HEK293 (cell line): ENCODE results near the gene ITGA8.
"Not testable (repeated sequence)": the region's sequence is repeated elsewhere in the genome, so short reads cannot be mapped to it uniquely, and the experiment has no call there.

Source experiments
- KLF7 ChIP-seq: fragments of 450-650 bp; formaldehyde crosslinking; IDR thresholded peaks from 2 replicates; pipeline ENCODE4 v1.5.1; 2016; ENCODE audit warnings: missing biosample characterization, missing genetic modification characterization, borderline replicate concordance
- MYNN ChIP-seq: fragments of 450-650 bp; formaldehyde crosslinking; IDR thresholded peaks from 2 replicates; pipeline ENCODE4 v1.5.1; 2016; ENCODE audit warnings: missing biosample characterization, missing genetic modification characterization, borderline replicate concordance
- SP2 ChIP-seq: fragments of 450-650 bp; formaldehyde crosslinking; IDR thresholded peaks from 2 replicates; pipeline ENCODE4 v1.5.1; 2016; ENCODE audit warnings: missing biosample characterization, missing genetic modification characterization
- SP7 ChIP-seq: fragments of 450-650 bp; formaldehyde crosslinking; IDR thresholded peaks from 2 replicates; pipeline ENCODE4 v1.5.1; 2016; ENCODE audit warnings: missing biosample characterization, missing genetic modification characterization
- TCF7L2 ChIP-seq: IDR thresholded peaks from 2 replicates; pipeline ENCODE4 v1.6.1; 2011; ENCODE audit warnings: low read depth, mild to moderate bottlenecking, inconsistent platforms, low read length, moderate library complexity, borderline replicate concordance
- ZBTB21 ChIP-seq: fragments of 450-650 bp; formaldehyde crosslinking; IDR thresholded peaks from 2 replicates; pipeline ENCODE4 v1.5.1; 2017; ENCODE audit warnings: missing biosample characterization, missing genetic modification characterization
- ZFP37 ChIP-seq: fragments of 450-650 bp; formaldehyde crosslinking; IDR thresholded peaks from 2 replicates; pipeline ENCODE4 v1.5.1; 2016; ENCODE audit warnings: missing biosample characterization, missing genetic modification characterization
- ZNF121 ChIP-seq: fragments of 450-650 bp; formaldehyde crosslinking; IDR thresholded peaks from 2 replicates; pipeline ENCODE4 v1.5.1; 2016; ENCODE audit warnings: missing biosample characterization, missing genetic modification characterization
- ZNF175 ChIP-seq: fragments of 450-650 bp; formaldehyde crosslinking; IDR thresholded peaks from 2 replicates; pipeline ENCODE4 v1.5.1; 2016; ENCODE audit warnings: missing biosample characterization, missing genetic modification characterization
- ZNF501 ChIP-seq: fragments of 450-650 bp; formaldehyde crosslinking; IDR thresholded peaks from 2 replicates; pipeline ENCODE4 v1.5.1; 2016; ENCODE audit warnings: missing biosample characterization, missing genetic modification characterization
- TF ChIP-seq, protein P1 (sequence below): fragments of 450-650 bp; formaldehyde crosslinking; IDR thresholded peaks from 2 replicates; pipeline ENCODE4 v1.5.1; 2016; ENCODE audit warnings: missing biosample characterization, missing genetic modification characterization
- TF ChIP-seq, protein P2 (sequence below): fragments of 450-650 bp; formaldehyde crosslinking; IDR thresholded peaks from 2 replicates; pipeline ENCODE4 v1.5.1; 2016; ENCODE audit warnings: missing biosample characterization, missing genetic modification characterization
- TF ChIP-seq, protein P3 (sequence below): fragments of 450-650 bp; formaldehyde crosslinking; IDR thresholded peaks from 2 replicates; pipeline ENCODE4 v1.5.1; 2016; ENCODE audit warnings: missing biosample characterization, missing genetic modification characterization
- TF ChIP-seq, protein P4 (sequence below): fragments of 450-650 bp; formaldehyde crosslinking; IDR thresholded peaks from 2 replicates; pipeline ENCODE4 v1.5.1; 2016; ENCODE audit warnings: missing biosample characterization, missing genetic modification characterization

DNA sequence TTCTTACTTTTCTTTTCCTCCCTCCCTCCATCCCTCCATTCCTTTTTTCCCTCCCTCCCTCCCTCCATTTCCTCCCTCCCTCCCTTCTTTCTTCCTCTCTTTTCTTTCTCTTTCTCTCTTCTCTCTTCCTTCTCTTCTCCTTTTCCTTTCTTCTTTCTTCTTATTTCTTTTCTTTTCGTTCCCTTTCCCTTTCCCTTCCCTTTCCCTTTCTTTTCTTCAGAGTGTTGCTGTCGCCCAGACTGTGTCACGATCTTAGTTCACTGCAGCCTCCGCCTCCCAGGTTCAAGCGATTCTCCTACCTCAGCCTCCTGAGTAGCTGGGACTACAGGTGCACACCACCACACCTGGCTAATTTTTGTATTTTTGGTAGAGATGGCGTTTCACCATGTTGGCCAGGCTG lies 42.5 kb upstream of the ITGA8 start:
- TF ChIP-seq, protein P1, sequence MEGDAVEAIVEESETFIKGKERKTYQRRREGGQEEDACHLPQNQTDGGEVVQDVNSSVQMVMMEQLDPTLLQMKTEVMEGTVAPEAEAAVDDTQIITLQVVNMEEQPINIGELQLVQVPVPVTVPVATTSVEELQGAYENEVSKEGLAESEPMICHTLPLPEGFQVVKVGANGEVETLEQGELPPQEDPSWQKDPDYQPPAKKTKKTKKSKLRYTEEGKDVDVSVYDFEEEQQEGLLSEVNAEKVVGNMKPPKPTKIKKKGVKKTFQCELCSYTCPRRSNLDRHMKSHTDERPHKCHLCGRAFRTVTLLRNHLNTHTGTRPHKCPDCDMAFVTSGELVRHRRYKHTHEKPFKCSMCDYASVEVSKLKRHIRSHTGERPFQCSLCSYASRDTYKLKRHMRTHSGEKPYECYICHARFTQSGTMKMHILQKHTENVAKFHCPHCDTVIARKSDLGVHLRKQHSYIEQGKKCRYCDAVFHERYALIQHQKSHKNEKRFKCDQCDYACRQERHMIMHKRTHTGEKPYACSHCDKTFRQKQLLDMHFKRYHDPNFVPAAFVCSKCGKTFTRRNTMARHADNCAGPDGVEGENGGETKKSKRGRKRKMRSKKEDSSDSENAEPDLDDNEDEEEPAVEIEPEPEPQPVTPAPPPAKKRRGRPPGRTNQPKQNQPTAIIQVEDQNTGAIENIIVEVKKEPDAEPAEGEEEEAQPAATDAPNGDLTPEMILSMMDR (tag by site-specific recombination) = not testable (repeated sequence)
- not testable (repeated sequence) for TF ChIP-seq ZBTB21; KLF7 (tag by site-specific recombination); MYNN (tag by site-specific recombination); ZFP37 (tag by site-specific recombination); ZNF121; ZNF501 (tag by site-specific recombination); ZNF175 (tag by site-specific recombination); TCF7L2; SP2; SP7
- TF ChIP-seq, protein P2, sequence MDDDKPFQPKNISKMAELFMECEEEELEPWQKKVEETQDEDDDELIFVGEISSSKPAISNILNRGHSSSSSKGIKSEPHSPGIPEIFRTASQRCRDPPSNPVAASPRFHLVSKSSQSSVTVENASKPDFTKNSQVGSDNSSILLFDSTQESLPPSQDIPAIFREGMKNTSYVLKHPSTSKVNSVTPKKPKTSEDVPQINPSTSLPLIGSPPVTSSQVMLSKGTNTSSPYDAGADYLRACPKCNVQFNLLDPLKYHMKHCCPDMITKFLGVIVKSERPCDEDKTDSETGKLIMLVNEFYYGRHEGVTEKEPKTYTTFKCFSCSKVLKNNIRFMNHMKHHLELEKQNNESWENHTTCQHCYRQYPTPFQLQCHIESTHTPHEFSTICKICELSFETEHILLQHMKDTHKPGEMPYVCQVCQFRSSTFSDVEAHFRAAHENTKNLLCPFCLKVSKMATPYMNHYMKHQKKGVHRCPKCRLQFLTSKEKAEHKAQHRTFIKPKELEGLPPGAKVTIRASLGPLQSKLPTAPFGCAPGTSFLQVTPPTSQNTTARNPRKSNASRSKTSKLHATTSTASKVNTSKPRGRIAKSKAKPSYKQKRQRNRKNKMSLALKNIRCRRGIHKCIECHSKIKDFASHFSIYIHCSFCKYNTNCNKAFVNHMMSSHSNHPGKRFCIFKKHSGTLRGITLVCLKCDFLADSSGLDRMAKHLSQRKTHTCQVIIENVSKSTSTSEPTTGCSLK (tag by site-specific recombination) = not testable (repeated sequence)
- TF ChIP-seq, protein P3, sequence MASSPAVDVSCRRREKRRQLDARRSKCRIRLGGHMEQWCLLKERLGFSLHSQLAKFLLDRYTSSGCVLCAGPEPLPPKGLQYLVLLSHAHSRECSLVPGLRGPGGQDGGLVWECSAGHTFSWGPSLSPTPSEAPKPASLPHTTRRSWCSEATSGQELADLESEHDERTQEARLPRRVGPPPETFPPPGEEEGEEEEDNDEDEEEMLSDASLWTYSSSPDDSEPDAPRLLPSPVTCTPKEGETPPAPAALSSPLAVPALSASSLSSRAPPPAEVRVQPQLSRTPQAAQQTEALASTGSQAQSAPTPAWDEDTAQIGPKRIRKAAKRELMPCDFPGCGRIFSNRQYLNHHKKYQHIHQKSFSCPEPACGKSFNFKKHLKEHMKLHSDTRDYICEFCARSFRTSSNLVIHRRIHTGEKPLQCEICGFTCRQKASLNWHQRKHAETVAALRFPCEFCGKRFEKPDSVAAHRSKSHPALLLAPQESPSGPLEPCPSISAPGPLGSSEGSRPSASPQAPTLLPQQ (tag by site-specific recombination) = not testable (repeated sequence)
- TF ChIP-seq, protein P4, sequence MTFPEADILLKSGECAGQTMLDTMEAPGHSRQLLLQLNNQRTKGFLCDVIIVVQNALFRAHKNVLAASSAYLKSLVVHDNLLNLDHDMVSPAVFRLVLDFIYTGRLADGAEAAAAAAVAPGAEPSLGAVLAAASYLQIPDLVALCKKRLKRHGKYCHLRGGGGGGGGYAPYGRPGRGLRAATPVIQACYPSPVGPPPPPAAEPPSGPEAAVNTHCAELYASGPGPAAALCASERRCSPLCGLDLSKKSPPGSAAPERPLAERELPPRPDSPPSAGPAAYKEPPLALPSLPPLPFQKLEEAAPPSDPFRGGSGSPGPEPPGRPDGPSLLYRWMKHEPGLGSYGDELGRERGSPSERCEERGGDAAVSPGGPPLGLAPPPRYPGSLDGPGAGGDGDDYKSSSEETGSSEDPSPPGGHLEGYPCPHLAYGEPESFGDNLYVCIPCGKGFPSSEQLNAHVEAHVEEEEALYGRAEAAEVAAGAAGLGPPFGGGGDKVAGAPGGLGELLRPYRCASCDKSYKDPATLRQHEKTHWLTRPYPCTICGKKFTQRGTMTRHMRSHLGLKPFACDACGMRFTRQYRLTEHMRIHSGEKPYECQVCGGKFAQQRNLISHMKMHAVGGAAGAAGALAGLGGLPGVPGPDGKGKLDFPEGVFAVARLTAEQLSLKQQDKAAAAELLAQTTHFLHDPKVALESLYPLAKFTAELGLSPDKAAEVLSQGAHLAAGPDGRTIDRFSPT (tag by site-specific recombination) = not testable (repeated sequence)
